Neutrophil (primary cell): ENCODE measurements around the gene ZBED6.
"Not testable (repeated sequence)": the region's sequence is repeated elsewhere in the genome, so short reads cannot be mapped to it uniquely, and the experiment has no call there.

ENCODE experiments used
- H3K27ac ChIP-seq: fragments of 200-600 bp; sonication (generic); 2 replicates; pipeline ENCODE4 v1.5.1; 2016; ENCODE audit warnings: mild to moderate bottlenecking, moderate library complexity
- H3K27me3 ChIP-seq: fragments of 200-600 bp; sonication (generic); 2 replicates; pipeline ENCODE4 v1.6.0; 2016; ENCODE audit warnings: mild to moderate bottlenecking
- H3K36me3 ChIP-seq: fragments of 200-600 bp; sonication (generic); 2 replicates; pipeline ENCODE4 v1.5.1; 2017
- H3K4me1 ChIP-seq, 2 experiments: fragments of 200-600 bp in 1 of 2; sonication (generic) in 1 of 2; 1 replicate in 1 of 2; 2 replicates in 1 of 2; pipeline versions ENCODE4 v1.5.1 to v1.6.1; 2013 to 2016; ENCODE audit warnings: low read depth in 1 of 2, low read length in 1 of 2, mild to moderate bottlenecking in 1 of 2, moderate library complexity in 1 of 2; ENCODE audit not compliant: control insufficient read depth in 1 of 2, insufficient read depth in 1 of 2
- H3K4me3 ChIP-seq, 2 experiments: fragments of 200-600 bp in 1 of 2; sonication (generic) in 1 of 2; 1 replicate in 1 of 2; 2 replicates in 1 of 2; pipeline ENCODE4 v1.5.1; 2013 to 2016; ENCODE audit warnings: low read depth in 1 of 2, low read length in 1 of 2, mild to moderate bottlenecking in 1 of 2, moderate library complexity in 1 of 2
- H3K9me3 ChIP-seq: fragments of 200-600 bp; sonication (generic); 2 replicates; pipeline ENCODE4 v1.5.1; 2016
- TF ChIP-seq, protein P1 (sequence below): fragments of 200-600 bp; sonication (generic); IDR thresholded peaks from 2 replicates; pipeline ENCODE4 v1.5.1; 2016; ENCODE audit warnings: antibody characterized with exemption

The ZBED6 gene

DNA sequence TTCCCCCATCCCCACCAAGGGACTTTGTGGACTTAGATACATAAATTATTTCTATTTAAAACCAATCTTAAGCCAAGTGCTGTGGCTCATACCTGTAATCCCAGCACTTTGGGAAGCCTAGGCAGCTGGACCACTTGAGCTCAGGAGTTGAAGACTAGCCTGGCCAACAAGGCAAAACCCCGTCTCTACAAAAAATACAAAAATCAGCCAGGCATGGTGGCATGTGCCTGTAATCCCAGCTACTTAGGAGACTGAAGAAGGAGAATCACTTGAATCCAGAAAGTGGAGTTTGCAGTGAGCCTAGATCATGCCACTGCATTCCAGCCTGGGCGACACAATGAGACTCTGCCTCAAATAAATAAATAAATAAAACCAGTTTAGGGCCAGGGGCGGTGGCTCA lies 34.9 kb upstream of the ZBED6 start:
- Histone ChIP-seq H3K4me1 (peaks cover 0 to 8% of the 10 kb centered on the region in 2 experiments), H3K36me3 (no peaks in the 10 kb centered on the region), H3K4me3 (no peak overlapping the region), H3K27me3 (no peaks in the 10 kb centered on the region), H3K9me3 (no peaks in the 10 kb centered on the region), H3K27ac (no peak overlapping the region)
- TF ChIP-seq, protein P1, sequence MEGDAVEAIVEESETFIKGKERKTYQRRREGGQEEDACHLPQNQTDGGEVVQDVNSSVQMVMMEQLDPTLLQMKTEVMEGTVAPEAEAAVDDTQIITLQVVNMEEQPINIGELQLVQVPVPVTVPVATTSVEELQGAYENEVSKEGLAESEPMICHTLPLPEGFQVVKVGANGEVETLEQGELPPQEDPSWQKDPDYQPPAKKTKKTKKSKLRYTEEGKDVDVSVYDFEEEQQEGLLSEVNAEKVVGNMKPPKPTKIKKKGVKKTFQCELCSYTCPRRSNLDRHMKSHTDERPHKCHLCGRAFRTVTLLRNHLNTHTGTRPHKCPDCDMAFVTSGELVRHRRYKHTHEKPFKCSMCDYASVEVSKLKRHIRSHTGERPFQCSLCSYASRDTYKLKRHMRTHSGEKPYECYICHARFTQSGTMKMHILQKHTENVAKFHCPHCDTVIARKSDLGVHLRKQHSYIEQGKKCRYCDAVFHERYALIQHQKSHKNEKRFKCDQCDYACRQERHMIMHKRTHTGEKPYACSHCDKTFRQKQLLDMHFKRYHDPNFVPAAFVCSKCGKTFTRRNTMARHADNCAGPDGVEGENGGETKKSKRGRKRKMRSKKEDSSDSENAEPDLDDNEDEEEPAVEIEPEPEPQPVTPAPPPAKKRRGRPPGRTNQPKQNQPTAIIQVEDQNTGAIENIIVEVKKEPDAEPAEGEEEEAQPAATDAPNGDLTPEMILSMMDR, result no peak

DNA sequence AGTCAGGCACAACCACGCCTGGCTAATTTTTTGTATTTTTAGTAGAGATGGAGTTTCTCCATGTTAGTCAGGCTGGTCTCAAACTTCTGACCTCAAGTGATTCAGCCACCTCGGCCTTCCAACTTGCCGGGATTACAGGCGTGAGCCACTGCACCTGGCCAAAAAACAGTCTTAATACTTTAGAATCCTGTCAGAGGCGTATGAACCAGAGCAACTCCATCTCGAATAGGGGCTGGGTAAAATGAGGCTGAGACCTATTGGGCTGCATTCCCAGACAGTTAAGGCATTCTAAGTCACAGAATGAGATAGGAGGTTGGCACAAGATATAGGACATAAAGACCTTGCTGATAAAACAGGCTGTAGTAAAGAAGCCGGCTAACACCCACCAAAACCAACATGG lies 33.5 kb upstream of the ZBED6 start:
- not testable (repeated sequence) for H3K27me3 ChIP-seq, H3K27ac ChIP-seq, H3K36me3 ChIP-seq, H3K4me3 ChIP-seq, H3K9me3 ChIP-seq, H3K4me1 ChIP-seq

DNA sequence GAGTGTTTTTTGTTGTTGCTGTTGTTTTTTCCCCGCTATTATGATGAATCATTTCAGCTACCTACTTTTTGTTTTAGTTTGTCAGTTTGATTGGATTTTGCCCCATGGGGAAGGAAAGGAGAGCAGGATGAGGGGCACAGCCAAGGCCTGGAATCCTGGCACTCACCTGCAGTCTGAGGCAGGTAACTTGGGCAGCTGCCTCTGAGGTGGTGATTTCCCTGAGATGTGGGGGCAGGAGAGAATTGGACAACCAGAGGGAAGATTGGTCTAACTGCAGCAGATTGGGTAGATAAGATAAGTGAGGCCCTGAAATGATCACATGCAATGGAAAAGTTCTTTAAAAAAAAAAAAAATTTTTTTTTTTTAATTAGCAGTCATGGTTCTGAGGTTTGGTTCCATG lies 31.9 kb upstream of the ZBED6 start:
- H3K4me3 ChIP-seq, result no peak overlapping the region
- no peaks in the 10 kb centered on the region for H3K9me3 ChIP-seq
- no peak overlapping the region for H3K27ac ChIP-seq
- H3K4me1 ChIP-seq, result peaks cover 3 to 8% of the 10 kb centered on the region in 2 experiments
- H3K27me3 ChIP-seq, result no peaks in the 10 kb centered on the region
- TF ChIP-seq, protein P1, result no peak
- no peaks in the 10 kb centered on the region for H3K36me3 ChIP-seq

DNA sequence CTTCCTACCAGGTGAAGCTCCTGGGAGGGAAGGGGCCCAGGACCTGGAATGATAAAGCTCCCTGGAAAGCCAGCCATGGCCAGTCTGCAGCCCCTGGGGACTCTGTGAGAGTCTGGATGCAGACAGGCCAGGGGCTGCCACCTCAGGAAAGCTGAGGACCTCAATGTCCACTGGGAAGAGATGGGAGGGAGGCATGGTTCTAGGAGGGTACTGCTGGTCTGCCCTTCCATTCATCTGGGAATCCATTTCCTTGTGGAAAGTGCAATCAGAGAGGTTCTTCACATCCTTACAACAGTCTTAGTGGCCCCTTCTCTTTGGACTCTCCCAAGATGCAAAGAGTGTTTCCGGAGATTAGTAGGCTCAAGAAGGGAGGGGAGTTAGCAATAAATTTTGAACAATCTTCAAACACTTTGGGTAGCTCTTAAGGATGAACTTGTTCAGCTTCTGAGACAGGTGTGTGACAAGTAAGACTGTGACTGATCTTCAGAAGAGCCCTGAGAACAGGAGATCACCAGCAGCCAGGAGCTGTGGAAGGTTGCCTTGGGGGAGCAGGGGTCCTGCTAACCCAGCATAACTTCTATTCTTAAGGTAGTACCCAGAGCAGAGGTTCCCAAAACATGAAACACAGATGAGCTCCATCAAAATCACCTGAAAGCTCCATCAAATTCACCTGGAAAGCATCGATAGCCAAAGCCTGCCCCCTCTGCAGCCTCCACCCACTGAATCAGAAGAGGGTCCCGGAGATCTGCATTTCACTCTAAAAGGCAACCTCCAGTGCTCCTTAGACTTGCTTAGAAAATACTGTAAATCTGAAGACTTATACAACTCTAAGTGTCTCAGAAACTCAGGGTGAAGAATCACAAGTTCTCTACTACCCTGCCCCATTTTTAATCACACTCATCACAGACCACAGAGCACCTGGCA lies 31.1 kb upstream of the ZBED6 start:
- Histone ChIP-seq H3K4me3 (no peak overlapping the region), H3K4me1 (peaks cover 12 to 15% of the 10 kb centered on the region in 2 experiments), H3K36me3 (no peaks in the 10 kb centered on the region), H3K27ac (no peak overlapping the region), H3K27me3 (no peaks in the 10 kb centered on the region), H3K9me3 (no peaks in the 10 kb centered on the region)
- TF ChIP-seq, protein P1, result no peak

DNA sequence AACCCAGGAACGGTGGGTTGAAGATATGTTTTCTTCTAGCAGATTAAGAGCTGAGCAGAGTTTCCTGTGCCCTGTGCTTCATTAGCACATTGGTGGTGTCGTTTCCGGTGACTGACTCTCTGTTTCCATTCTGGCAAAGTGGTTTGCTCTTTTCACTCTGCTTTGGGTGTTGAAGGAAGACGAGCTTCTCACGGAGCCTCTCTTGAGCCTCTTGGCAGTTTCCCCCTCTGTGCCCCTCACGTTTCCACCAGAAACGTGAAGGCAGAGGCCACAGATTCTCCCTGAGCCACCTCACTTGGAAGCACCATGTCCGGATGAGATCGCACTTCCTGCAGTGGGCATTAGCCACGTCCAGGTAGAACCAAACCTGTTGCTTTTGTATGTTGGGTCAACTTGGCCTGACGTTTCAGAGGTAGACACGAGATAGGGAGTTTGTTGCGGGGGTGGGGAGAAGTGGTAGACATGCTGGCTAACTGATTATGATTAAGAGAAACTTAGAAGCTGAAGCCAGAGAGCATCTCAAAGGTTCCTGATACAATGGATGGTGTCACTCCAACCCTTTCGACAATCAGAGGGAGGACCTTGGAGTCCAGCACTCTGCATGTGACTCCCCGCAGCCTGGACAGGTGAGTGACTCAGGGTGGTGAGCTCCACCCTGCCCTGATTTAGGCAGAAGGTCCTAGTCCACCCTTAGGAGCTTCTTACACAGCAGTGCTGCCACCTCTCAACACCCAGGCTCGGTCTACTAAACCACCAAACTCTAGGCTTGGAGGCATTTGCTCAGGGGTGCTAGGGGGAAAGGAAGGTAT lies 30.2 kb upstream of the ZBED6 start, which contains the start of gene LAX1:
LAX1 (plus strand) TSS at position 155 of the 809 bp plus-strand sequence; CDS start at position 538, 383 bp downstream.
- TF ChIP-seq, protein P1, result no peak
- Histone ChIP-seq H3K27me3 (no peaks in the 10 kb centered on the region), H3K4me3 (no peak within 1 kb of the TSS), H3K4me1 (peaks cover 19 to 22% of the 10 kb centered on the region in 2 experiments), H3K36me3 (no peaks in the 10 kb centered on the region), H3K27ac (no peak within 1 kb of the TSS), H3K9me3 (no peaks in the 10 kb centered on the region)
